Mammary epithelial cell (primary cell): ENCODE measurements around the gene ABCG1.

Experiments
- EZH2 ChIP-seq: IDR thresholded peaks from 2 replicates; pipeline ENCODE4 v1.6.1; 2012; ENCODE audit warnings: low read length, inconsistent platforms, borderline replicate concordance
- TF ChIP-seq, protein P1 (sequence below), 2 donors: IDR thresholded peaks in 1 of 2; conservative IDR thresholded peaks in 1 of 2; 2 replicates each; pipeline ENCODE4 v1.5.1; 2011 to 2012; ENCODE audit warnings: inconsistent platforms in 2 of 2, low read length in 2 of 2, mild to moderate bottlenecking in 2 of 2, control low read depth in 1 of 2, low read depth in 1 of 2; ENCODE audit not compliant: insufficient read depth in 1 of 2; ENCODE audit errors: extremely low read depth in 1 of 2

DNA sequence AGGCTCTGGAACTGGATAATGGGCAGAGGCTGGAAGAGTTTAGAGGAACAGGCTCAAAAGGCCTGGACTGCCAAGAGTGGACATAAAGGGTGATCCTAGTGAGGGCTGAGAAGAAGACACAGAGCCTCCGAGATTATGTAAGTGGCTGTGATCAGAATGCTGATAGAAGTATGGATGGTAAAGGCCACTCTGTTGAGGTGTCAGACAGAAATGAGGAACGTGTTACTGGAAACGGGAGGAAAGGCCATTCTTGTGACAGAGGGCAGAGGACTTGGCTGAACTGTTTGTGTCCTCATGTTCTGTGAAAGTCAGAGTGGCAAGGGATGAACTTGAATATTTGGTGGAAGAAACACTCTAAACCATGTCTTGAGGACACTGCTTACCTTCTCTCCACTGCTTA is 6.7 kb upstream of the ABCG1 start:
- TF ChIP-seq, protein P1, sequence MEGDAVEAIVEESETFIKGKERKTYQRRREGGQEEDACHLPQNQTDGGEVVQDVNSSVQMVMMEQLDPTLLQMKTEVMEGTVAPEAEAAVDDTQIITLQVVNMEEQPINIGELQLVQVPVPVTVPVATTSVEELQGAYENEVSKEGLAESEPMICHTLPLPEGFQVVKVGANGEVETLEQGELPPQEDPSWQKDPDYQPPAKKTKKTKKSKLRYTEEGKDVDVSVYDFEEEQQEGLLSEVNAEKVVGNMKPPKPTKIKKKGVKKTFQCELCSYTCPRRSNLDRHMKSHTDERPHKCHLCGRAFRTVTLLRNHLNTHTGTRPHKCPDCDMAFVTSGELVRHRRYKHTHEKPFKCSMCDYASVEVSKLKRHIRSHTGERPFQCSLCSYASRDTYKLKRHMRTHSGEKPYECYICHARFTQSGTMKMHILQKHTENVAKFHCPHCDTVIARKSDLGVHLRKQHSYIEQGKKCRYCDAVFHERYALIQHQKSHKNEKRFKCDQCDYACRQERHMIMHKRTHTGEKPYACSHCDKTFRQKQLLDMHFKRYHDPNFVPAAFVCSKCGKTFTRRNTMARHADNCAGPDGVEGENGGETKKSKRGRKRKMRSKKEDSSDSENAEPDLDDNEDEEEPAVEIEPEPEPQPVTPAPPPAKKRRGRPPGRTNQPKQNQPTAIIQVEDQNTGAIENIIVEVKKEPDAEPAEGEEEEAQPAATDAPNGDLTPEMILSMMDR (conservative IDR thresholded peaks at IDR 0.05 in 1 of 2, IDR thresholded peaks at IDR 0.05 in 1 of 2; ENCODE audit: extremely low read depth in 1 of 2, insufficient read depth in 1 of 2, low read depth in 1 of 2, low read length in 2 of 2), result no peak
- TF ChIP-seq EZH2, result no peak
